Ovary (tissue), 9 donors: ENCODE data around the gene EPB41L1. TPM values are rescaled to one million over a fixed set of nuclear protein-coding genes. Genes with fewer than 3 reads are reported as not detected.

Experiments used
- DNase-seq, 5 donors: peaks; one replicate each; pipeline ENCODE4 v3.0.0-alpha.2; 2019 to 2020
- H3K27ac ChIP-seq, 2 donors: fragments of 200-600 bp; one replicate each; pipeline versions ENCODE4 v1.5.1 to v1.8.0; 2019 to 2022
- H3K27me3 ChIP-seq: fragments of 200-600 bp; one replicate; pipeline ENCODE4 v1.8.0; 2022
- H3K36me3 ChIP-seq: fragments of 200-600 bp; sonication (generic); one replicate; pipeline ENCODE4 v1.5.1; 2019
- H3K4me1 ChIP-seq: one replicate; pipeline ENCODE4 v1.8.1; 2013; ENCODE audit warnings: mild to moderate bottlenecking, moderate library complexity; ENCODE audit not compliant: insufficient read depth
- H3K4me3 ChIP-seq: fragments of 200-600 bp; sonication (generic); one replicate; pipeline ENCODE4 v1.5.1; 2017
- H3K9me3 ChIP-seq, 2 donors: fragments of 200-600 bp in 1 of 2; sonication (generic) in 1 of 2; one replicate each; pipeline versions ENCODE4 v1.5.1 to v1.8.1; 2013 to 2019; ENCODE audit warnings: mild to moderate bottlenecking in 1 of 2, moderate library complexity in 1 of 2
- CTCF ChIP-seq, 3 donors: fragments of 450-650 bp in 2 of 3; fragments of 200-600 bp in 1 of 3; IDR thresholded peaks; one replicate each; pipeline versions ENCODE4 v1.5.1 to v1.8.0; 2016 to 2022; ENCODE audit warnings: antibody characterized with exemption in 3 of 3, mild to moderate bottlenecking in 1 of 3
- EP300 ChIP-seq: sonication (generic); formaldehyde crosslinking; IDR thresholded peaks from one replicate; pipeline ENCODE4 v1.6.1; 2017; ENCODE audit warnings: antibody characterized with exemption
- POLR2A ChIP-seq: fragments of 450-650 bp; IDR thresholded peaks from one replicate; pipeline ENCODE4 v1.6.1; 2017; ENCODE audit warnings: antibody characterized with exemption, mild to moderate bottlenecking, moderate library complexity
- WGBS, 3 donors: extraction: QIAGEN DNeasy Blood & Tissue Kit in 1 of 3; methylation state at CpG; one replicate each; pipeline versions ENCODE4 v1.1.5 to v1.1.7; 2013 to 2017; 5-methylcytosine and 5-hydroxymethylcytosine counted together
- intact Hi-C, 4 donors: fragments of 100-400 bp; cut with DNase I; formaldehyde crosslinking; loops; one replicate each; pipeline versions ENCODE4 v1.11.0 to v1.15.1; 2022 to 2023
- polyA plus RNA-seq, 2 donors: library from polyadenylated mRNA; stranded (reverse); fragments of 200-250 nt in 1 of 2; fragments of 350-450 nt in 1 of 2; fragmentation: Illumina TruSeq in 1 of 2; extraction: RNeasy Lipid Tissue Mini Kit (QIAGEN cat#74804) in 1 of 2; gene quantifications; one replicate each; pipeline ENCODE4 v1.2.3, GENCODE V29; 2013 to 2014
- total RNA-seq, 7 donors: library from RNA; depleted of rRNA in 2 of 7; stranded (reverse); fragments of >200 nt in 2 of 7; fragmentation: NEBNext Ultra II Directional in 3 of 7; extraction: Animal tissue kit (Norgen Biotek cat#: 25700) in 3 of 7; gene quantifications; one replicate each; pipeline versions ENCODE4 v1.1.0 to v1.2.4, GENCODE V29; 2016 to 2023
- donor health status: DM: no; HTN: no; CAD: no; lungs with moderate emphysema.
- donor health status: DM: no; HTN: no; CAD: no.
- donor health status: Bipolar disorder and iron deficiency.
- donor health status: DM: yes; HTN: yes; CAD: no.
- donor health status: DM: no; HTN: no; CAD: no.
- donor health status: DM: yes; HTN: yes; CAD: no.

EPB41L1 gene
- total and polyA plus RNA-seq, 9 donors, result 23.4 to 207 (median 63.2) TPM

GRCh38 chr20:36248836-36249235, 94.3 kb downstream of the EPB41L1 start:
- 75 to 85% (median 82%) methylated on average over 4 of the region's 4 CpGs for WGBS, 3 donors
- intact Hi-C loops, result no loop called here
- TF ChIP-seq CTCF (IDR thresholded peaks at IDR 0.05), result no peak
- no peak for TF ChIP-seq POLR2A
- no peak for TF ChIP-seq EP300
- Histone ChIP-seq H3K4me1 (no peaks in the 10 kb centered on the region), H3K9me3 (no peaks in the 10 kb centered on the region), H3K4me3 (no peak overlapping the region), H3K36me3 (no peaks in the 10 kb centered on the region), H3K27me3 (no peaks in the 10 kb centered on the region), H3K27ac (no peak overlapping the region)
- DNase-seq, result no peak

- WGBS, 3 donors, result 60 to 69% (median 64%) methylated on average over 3 of the region's 3 CpGs
- TF ChIP-seq POLR2A, result no peak
- TF ChIP-seq EP300, result no peak
- no peak for TF ChIP-seq CTCF (IDR thresholded peaks at IDR 0.05)
- no peaks in the 10 kb centered on the region for H3K27me3 ChIP-seq
- H3K36me3 ChIP-seq, result no peaks in the 10 kb centered on the region
- no peak overlapping the region for H3K27ac ChIP-seq
- DNase-seq, result no peak
- no peaks in the 10 kb centered on the region for H3K4me1 ChIP-seq
- H3K9me3 ChIP-seq, result no peaks in the 10 kb centered on the region
- intact Hi-C loops, result no loop called here
- H3K4me3 ChIP-seq, result no peak overlapping the region
Observed at GRCh38 chr20:36249450-36249849, 94.9 kb downstream of the EPB41L1 start.

- Histone ChIP-seq H3K36me3 (no peaks in the 10 kb centered on the region), H3K27me3 (no peaks in the 10 kb centered on the region), H3K4me1 (no peaks in the 10 kb centered on the region), H3K4me3 (no peak overlapping the region), H3K27ac (no peak overlapping the region), H3K9me3 (no peaks in the 10 kb centered on the region)
- WGBS, 3 donors, result 92 to 99% (median 95%) methylated on average over 5 of the region's 5 CpGs
- no peak for DNase-seq
- TF ChIP-seq EP300 (no peak), POLR2A (no peak), CTCF (IDR thresholded peaks at IDR 0.05) (no peak)
- intact Hi-C loops, result no loop called here
Observed at GRCh38 chr20:36251426-36251825, 96.9 kb downstream of the EPB41L1 start.

GRCh38 chr20:36252511-36252910, 98.0 kb downstream of the EPB41L1 start:
- TF ChIP-seq POLR2A (no peak), CTCF (IDR thresholded peaks at IDR 0.05) (no peak), EP300 (no peak)
- DNase-seq, result no peak
- Histone ChIP-seq H3K4me1 (no peaks in the 10 kb centered on the region), H3K36me3 (no peaks in the 10 kb centered on the region), H3K4me3 (no peak overlapping the region), H3K9me3 (no peaks in the 10 kb centered on the region), H3K27ac (no peak overlapping the region), H3K27me3 (no peaks in the 10 kb centered on the region)
- intact Hi-C loops, result no loop called here
- WGBS, 3 donors, result 93 to 99% (median 96%) methylated on average over 3 of the region's 3 CpGs

- no peaks in the 10 kb centered on the region for H3K9me3 ChIP-seq
- WGBS, 3 donors, result 91 to 96% (median 92%) methylated on average over 9 of the region's 9 CpGs
- DNase-seq, result peak in 1 of 5 donors; percentile 7
- no peaks in the 10 kb centered on the region for H3K4me1 ChIP-seq
- intact Hi-C loops, result no loop called here
- H3K36me3 ChIP-seq, result no peaks in the 10 kb centered on the region
- H3K27ac ChIP-seq, result no peak overlapping the region
- H3K4me3 ChIP-seq, result no peak overlapping the region
- no peaks in the 10 kb centered on the region for H3K27me3 ChIP-seq
- TF ChIP-seq POLR2A (no peak), EP300 (no peak), CTCF (IDR thresholded peaks at IDR 0.05) (no peak)
Observed at GRCh38 chr20:36253036-36253435, 98.5 kb downstream of the EPB41L1 start.
